ENCODE measurements around the gene NRXN3. TPM values are rescaled to one million over a fixed set of nuclear protein-coding genes. Genes with fewer than 3 reads are reported as not detected.
A peak's percentile ranks its signal among the peaks of the same experiment; 100 is the strongest.

The NRXN3 gene
- total and polyA plus RNA-seq, 2 experiments from 2014 or later, result 5.7 to 7.1 TPM

GRCh38 chr14:79703209-79703608 lies 1533.0 kb downstream of the NRXN3 start:
- H3K9me3 ChIP-seq (ENCODE audit: low read depth), result no peaks in the 10 kb centered on the region
- TF ChIP-seq EZH2phosphoT487 (IDR thresholded peaks at IDR 0.05; ENCODE audit: low read depth, severe bottlenecking, unreplicated experiment), result no peak
- no peak for TF ChIP-seq CTCF (IDR thresholded peaks at IDR 0.05; ENCODE audit: poor library complexity)
- no peak for TF ChIP-seq EZH2 (IDR thresholded peaks at IDR 0.05; ENCODE audit: borderline replicate concordance)
- H4K20me1 ChIP-seq (ENCODE audit: insufficient read depth, poor library complexity, severe bottlenecking), result no peaks in the 10 kb centered on the region
- no peak for DNase-seq (ENCODE audit: low spot score)
- WGBS (ENCODE audit: low lambda C conversion rate, missing lambda C conversion rate), result 93% methylated on average over 7 of the region's 7 CpGs
- H3K79me2 ChIP-seq, result no peaks in the 10 kb centered on the region
- H3K4me3 ChIP-seq, result no peak overlapping the region
- no peak overlapping the region for H2AFZ ChIP-seq
- peaks cover 21% of the 10 kb centered on the region for H3K4me1 ChIP-seq (ENCODE audit: insufficient read depth)
- H3K9me2 ChIP-seq (replicated peaks; ENCODE audit: insufficient read depth), result no peaks in the 10 kb centered on the region
- no peaks in the 10 kb centered on the region for H3K27me3 ChIP-seq
- H3K4me2 ChIP-seq, result no peak overlapping the region
- H3K27ac ChIP-seq, result no peak overlapping the region
- no peaks in the 10 kb centered on the region for H3K36me3 ChIP-seq (replicated peaks; ENCODE audit: insufficient read depth, low read depth)

GRCh38 chr14:79704041-79704807 lies 1534.1 kb downstream of the NRXN3 start:
- 49% methylated on average over 6 of the region's 6 CpGs for WGBS (ENCODE audit: low lambda C conversion rate, missing lambda C conversion rate)
- no peaks in the 10 kb centered on the region for H3K36me3 ChIP-seq (replicated peaks; ENCODE audit: insufficient read depth, low read depth)
- no peak overlapping the region for H3K4me3 ChIP-seq
- H3K4me1 ChIP-seq (ENCODE audit: insufficient read depth), result peaks cover 21% of the 10 kb centered on the region
- no peaks in the 10 kb centered on the region for H3K9me3 ChIP-seq (ENCODE audit: low read depth)
- peak overlapping the region; percentile 31 for H3K4me2 ChIP-seq
- H2AFZ ChIP-seq, result no peak overlapping the region
- H3K9me2 ChIP-seq (replicated peaks; ENCODE audit: insufficient read depth), result no peaks in the 10 kb centered on the region
- H3K27ac ChIP-seq, result peak overlapping the region; percentile 65
- DNase-seq (ENCODE audit: low spot score), result no peak
- H4K20me1 ChIP-seq (ENCODE audit: insufficient read depth, poor library complexity, severe bottlenecking), result no peaks in the 10 kb centered on the region
- no peaks in the 10 kb centered on the region for H3K27me3 ChIP-seq
- no peak for TF ChIP-seq CTCF (IDR thresholded peaks at IDR 0.05; ENCODE audit: poor library complexity)
- no peak for TF ChIP-seq EZH2phosphoT487 (IDR thresholded peaks at IDR 0.05; ENCODE audit: low read depth, severe bottlenecking, unreplicated experiment)
- TF ChIP-seq EZH2 (IDR thresholded peaks at IDR 0.05; ENCODE audit: borderline replicate concordance), result no peak
- no peaks in the 10 kb centered on the region for H3K79me2 ChIP-seq

- H3K4me1 ChIP-seq (ENCODE audit: insufficient read depth), result peaks cover 21% of the 10 kb centered on the region
- DNase-seq (ENCODE audit: low spot score), result no peak
- no peaks in the 10 kb centered on the region for H3K36me3 ChIP-seq (replicated peaks; ENCODE audit: insufficient read depth, low read depth)
- H3K9me3 ChIP-seq (ENCODE audit: low read depth), result no peaks in the 10 kb centered on the region
- H3K4me3 ChIP-seq, result no peak overlapping the region
- H3K9me2 ChIP-seq (replicated peaks; ENCODE audit: insufficient read depth), result no peaks in the 10 kb centered on the region
- H3K27ac ChIP-seq, result peak overlapping the region; percentile 65
- 87% methylated on average over 11 of the region's 11 CpGs for WGBS (ENCODE audit: low lambda C conversion rate, missing lambda C conversion rate)
- no peak for TF ChIP-seq EZH2 (IDR thresholded peaks at IDR 0.05; ENCODE audit: borderline replicate concordance)
- TF ChIP-seq EZH2phosphoT487 (IDR thresholded peaks at IDR 0.05; ENCODE audit: low read depth, severe bottlenecking, unreplicated experiment), result no peak
- no peak for TF ChIP-seq CTCF (IDR thresholded peaks at IDR 0.05; ENCODE audit: poor library complexity)
- peak overlapping the region; percentile 31 for H3K4me2 ChIP-seq
- no peaks in the 10 kb centered on the region for H3K27me3 ChIP-seq
- no peak overlapping the region for H2AFZ ChIP-seq
- no peaks in the 10 kb centered on the region for H4K20me1 ChIP-seq (ENCODE audit: insufficient read depth, poor library complexity, severe bottlenecking)
- H3K79me2 ChIP-seq, result no peaks in the 10 kb centered on the region
These were observed 1535.1 kb downstream of the NRXN3 start for GRCh38 chr14:79705126-79705894.
